Bone marrow (tissue), 2 donors: Measurements from ENCODE around the gene APLN.

Experiments
- DNase-seq, 2 donors: peaks; one replicate each; lab custom pipeline; 2025; lab: John Stamatoyannopoulos, UW

The APLN gene

DNA sequence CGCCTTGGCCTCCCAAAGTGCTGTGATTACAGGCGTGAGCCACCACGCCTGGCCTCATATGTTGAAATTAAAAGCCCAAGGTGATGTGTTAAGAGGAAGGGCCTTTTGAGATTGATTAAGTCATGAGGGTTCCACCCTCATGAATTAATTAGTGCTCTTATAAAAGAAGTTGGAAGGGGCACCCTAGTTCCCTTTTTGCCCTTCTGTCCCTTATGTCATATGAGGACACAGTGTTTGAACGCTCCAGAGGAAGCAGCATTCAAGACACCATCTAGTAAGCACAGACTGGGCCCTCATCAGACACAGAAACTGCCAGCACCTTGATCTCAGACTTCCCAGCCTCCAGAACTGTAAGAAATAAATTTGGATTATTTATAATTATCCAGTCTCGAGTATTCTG, 5.1 kb upstream of the APLN start:
- DNase-seq: no peak

DNA sequence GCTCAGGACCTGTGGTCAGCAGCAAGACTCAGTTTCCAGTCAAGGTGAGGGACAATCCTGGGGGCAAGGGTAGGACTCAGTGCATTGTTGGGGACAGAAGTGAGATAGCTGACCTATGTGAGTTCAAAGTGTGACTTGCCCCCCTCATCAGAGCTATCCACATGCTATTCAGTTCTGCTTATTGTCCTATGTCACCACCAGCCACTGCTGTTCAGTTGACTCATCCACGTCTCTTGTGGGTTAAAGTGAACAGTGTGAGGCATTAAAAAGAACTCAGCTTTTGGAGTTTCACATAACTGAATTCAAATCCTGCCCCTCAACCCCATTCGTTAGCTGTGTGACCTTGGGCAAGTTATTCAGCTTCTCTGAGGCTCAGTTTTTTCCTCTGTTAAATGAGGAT, 4.4 kb upstream of the APLN start:
- no peak for DNase-seq

DNA sequence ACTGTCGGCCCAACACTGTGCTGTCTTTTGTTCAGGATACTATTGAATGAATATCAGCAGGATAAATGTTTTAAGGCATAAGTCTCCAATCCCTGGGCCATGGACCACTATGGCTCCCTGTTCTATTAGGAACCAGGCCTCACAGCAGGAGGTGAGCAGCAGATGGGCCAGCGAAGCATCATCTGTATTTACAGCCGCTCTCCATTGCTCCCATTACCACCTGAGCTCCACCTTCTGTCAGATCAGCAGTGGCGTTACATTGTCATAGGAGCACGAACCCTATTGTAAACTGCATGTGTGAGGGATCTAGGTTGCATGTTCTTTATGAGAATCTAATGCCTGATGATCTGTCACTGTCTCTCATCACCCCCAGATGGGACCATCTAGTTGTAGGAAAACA, 3.7 kb upstream of the APLN start:
- no peak for DNase-seq

DNA sequence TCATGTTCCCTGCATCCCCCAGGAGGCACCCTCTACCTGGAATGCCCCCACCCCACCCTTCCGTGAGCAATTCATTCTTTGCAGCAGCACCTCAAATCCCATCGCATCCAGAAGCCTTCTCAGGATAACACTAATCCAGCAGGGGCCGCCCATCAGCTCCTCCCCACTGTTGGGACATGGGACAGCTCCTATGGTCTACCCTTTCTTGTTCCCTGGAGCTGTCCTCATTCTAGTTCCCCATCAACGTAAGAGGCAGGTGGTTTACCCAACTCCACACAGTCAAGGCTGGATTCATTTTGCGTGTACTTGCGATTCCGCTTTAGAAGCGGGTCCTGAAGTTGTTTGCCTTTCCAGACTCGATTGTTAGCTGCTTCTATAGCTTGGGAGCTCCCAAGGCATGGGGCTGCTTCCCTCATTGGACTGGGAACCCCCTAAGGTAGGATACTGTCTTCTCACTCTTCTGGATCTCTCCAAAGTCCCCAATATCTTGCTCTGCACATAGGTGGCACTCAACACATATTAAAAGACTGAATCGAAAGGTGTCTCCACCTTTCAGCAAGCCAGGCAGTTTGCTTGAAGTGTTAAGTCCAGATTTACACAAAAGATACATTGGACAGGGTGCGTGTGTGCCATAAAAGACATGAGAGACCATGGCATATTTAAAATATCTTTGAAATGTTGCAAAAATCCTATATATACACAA, 942 bp upstream of the APLN start:
- DNase-seq: no peak

DNA sequence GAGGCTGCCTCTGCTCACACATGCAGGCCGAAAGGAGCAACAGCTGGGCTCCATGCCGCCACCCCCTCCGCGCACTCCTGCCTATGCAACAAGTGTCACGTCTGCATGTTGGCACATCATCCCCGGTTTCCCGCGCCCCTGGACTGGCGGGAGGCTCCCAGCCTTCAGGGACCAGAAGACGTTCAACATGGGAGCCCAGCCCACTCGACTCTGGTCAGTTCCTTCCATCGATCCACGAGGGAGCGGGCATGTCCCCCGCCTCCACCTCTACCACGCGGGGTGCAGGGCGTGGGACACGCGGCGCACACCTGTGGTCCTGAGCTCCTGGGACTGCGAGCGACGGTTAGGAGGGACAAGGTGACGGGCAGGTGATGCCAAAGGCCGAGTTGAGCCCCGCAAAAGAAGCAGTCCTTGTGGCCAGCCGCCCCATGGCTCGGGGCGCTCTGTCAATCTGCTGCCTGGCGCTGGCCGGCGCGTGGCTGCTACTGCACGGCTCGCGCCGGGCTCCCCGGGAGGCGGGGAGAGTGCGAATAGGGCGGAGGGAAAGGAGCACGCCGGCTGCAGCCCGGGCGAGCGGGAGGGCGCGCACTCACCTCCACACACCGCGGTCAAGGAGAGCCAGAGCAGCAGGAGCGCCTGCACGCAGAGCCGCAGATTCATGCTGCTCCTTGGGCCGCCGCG, 645 bp downstream of the APLN start:
- no peak for DNase-seq

DNA sequence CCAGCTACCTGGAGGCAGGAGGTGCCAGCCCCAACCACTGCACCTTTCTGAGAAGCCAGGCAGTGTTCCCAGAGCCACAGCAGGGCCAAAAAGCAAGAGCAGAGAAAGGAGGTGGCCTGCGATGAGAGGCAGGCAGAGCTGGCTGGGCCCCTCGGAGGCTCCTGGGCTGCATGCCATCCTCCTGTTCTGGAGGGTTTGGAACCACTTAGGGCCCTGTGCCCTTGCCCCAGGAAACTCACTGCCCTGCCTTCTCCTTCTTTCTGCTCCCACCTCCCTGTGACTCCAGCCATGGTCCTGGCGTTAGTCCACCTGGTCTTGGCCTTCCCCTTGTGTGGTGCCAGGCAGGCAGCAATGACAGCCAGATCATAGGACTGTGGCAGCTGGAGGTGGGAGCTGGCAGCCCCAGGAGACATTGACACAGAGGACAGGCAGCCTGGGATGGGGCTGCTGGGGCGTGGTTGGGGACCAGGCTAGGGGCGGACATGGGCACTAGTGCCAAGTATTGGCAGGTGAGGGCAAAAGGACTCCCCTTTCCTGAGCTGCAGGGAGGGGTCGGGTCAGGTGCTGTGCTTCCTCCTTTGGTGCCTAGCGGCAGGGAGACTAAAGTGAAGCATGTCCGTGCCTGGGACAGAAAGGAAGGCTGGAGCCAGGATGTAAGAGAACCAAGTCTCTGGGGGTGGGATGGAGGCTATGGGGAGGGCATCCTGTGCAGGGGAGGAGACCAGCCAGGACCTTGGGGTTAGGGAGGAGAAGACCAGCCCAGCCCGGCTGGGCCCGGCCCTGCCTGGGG, 1.4 kb downstream of the APLN start:
- DNase-seq: no peak

DNA sequence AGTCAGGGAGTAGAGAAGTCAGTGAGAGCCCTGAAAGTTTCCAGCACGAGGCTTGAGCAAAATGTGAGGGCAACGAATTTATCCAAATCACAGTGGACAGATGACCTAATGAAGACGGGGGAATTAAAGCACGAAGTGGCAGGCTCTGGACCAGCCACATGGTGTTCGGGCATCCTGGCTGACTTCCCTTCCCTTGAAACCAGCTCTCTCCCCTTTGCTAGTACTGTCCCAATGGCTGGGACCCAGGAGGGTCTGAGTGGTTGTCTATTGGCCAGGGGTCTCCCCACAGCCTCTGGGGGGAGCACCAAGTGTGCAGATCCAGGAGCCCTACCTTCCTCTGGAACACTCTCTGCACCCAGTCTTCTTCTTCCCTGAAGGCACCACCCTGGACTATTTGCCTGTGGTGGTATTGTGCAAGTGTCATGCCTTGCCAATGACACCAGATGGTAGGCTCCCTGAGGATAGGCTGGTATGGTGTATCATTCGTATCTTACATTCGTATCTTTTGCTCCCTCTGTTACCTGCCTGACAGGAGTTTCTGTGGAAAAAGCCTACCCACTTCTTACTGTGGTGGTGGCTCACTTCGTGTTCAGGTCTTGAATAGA, 2.1 kb downstream of the APLN start:
- no peak for DNase-seq

DNA sequence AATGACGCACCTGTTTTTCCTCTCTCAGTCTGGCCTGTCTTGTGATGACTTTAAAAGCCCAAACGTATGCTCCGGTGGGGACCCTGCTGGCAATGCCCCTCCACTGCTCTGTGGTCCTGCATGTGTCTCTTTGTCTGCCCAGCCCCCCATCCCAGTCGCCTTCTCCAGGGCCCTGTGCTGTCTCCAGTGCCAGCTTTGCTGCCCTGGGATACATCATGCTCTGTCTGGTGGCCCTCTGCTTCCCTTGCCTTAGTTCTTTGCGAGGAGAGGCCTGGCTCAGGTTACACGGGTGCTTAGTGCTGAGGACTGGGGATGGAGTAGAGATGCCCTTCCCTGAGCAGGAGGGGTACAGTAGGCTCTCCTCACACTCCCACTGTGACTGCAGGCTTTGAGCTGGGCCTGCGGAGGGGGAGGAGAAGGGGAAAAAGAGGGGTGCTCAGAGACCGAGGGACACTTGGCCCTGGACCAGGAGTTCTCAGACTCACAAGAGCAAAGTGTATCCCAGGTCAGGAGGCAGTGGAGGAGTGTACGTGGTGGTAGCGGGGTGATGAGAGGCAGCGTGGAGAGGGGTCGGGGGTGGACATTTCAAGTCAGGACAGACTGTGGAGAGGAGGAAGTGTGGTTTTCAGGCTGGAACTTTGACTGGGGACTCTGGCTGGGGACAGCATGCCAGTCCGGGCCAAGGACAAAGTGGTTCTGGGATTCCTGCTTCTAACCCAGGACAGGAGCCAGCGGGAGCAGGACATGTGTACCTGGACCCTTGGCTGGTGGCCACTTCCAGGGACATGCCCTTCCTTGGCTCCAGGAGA, 2.8 kb downstream of the APLN start:
- no peak for DNase-seq

DNA sequence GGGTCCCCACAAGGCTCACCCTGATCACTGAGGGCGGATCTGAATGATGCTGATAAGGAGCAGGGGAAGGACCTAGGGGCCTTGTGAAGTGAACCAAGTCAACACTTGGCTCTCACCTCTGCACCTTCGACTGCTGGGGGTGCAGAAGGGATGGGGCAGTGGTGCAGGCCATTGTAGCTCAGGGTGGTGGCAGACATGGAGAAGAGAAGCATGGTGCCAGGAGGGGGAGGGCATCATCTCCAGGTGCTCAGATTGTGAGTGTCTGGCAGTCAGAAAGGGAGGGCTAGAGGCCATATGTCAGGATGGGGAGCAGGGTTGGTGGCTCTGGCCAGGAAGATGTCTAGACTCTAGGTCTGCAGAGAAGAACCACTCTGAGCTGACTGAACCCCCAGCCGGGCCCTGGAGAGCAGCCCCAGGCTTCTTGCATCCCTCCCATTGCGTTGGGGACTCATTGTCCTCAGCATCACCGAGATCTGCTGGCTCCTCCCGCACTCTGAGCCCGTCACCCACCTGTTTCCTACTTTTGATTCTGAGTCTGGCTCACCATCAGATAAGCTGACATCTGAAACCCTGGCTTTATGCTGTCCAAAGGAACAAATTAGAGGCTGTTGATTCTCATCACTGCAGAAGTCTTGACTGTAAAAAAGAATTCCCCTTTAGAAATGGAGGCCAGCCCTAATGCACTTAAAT, 3.8 kb downstream of the APLN start:
- no peak for DNase-seq

DNA sequence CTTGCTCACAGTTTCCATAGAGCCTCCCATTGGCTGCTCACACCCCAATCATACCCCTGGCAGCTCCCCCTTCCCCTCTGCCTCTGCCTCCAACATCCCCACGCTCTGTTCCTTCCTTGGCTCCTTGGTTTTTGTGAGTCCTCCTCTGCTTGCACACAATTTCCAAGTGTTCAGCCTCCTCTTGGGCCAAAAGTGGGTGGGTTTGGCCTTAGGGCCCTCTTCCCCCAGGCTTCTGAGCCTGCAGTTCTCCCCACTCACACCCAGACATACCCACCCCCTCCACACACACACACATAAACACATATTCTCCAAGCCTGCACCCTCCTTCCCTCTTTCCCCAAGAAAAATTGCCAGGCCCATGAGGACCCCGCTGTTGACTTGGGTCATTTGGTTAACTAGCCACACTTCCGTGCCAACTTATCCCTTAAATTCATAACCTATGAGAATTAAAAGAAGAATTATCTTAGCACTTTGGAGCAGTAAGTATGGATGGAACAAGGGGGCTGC, 4.5 kb downstream of the APLN start:
- no peak for DNase-seq

DNA sequence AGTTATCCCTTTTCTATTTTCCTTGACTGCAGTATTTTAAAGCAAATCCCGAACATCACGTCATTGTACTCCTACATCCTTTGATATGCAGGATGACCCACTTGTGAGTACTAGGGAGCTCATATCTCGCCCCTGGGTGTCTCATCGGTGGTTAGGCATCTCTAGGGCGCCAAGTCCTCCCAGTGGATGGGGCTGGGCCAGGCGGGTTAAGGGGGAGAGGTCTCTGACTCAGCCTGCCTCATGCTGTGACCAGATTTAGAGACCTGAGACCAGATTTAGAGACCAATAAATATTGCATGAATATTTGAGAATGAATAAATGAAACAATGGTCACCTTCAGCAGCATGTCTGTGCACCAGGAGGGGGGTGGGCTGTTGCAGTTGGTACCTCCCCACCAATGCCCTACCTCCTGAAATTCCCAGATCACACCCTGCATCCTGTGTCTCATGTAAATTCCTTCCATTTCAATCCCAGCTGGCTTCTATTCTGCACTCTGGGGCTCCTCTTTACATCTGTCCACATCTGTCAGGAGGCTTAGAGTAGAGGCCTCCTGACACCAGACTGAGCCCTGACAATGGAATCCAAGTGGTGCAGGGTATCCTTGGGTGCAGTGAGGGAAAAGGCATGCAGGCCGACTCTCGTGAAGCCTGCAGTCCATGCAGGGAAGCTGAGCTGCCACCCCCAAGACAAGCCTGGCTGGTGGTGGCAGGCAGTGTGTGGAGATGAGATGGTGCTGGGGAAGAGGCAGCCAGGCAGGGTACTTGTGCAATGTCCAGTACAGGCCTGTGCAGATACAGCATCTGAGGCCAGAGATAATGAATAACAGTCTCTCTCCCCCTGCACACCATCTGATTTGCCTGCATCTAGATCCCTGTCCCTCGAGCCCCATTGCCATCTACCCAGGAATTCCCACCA, 5.2 kb downstream of the APLN start:
- DNase-seq: no peak

DNA sequence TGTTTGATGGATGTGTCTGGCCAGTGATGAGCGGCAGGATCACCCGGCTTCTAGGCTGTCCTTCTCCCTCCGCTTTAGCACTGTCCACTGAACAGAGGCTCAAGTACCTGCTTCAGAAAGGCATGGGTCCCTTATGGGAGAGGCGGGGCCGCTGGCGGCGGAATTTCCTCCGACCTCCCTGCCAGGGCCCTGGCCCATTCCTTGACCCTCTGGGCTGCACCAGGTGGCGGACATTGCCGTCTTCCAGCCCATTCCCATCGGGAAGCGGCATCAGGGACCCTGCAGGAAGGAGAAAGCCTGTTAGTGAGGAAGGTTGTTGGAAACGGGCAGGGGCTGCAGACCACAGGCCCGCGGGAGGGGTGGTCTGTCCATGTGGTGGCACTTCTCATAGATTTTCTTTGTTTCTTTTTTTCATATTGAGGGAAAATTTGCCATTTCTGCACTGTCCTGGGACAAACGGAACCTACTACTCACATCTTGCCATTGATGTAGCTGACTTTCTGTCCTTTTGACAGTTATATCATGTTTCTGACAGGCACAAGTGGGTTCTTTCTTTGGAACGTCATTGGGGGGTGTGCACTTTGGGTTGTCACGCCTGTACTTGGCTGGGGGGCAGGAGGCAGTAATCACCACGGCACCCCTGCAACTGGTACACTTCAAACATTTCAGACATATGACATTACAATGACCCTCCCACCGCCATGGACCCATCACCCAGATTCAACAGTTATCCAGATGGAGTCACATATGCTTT, 6.1 kb downstream of the APLN start:
- DNase-seq: no peak

DNA sequence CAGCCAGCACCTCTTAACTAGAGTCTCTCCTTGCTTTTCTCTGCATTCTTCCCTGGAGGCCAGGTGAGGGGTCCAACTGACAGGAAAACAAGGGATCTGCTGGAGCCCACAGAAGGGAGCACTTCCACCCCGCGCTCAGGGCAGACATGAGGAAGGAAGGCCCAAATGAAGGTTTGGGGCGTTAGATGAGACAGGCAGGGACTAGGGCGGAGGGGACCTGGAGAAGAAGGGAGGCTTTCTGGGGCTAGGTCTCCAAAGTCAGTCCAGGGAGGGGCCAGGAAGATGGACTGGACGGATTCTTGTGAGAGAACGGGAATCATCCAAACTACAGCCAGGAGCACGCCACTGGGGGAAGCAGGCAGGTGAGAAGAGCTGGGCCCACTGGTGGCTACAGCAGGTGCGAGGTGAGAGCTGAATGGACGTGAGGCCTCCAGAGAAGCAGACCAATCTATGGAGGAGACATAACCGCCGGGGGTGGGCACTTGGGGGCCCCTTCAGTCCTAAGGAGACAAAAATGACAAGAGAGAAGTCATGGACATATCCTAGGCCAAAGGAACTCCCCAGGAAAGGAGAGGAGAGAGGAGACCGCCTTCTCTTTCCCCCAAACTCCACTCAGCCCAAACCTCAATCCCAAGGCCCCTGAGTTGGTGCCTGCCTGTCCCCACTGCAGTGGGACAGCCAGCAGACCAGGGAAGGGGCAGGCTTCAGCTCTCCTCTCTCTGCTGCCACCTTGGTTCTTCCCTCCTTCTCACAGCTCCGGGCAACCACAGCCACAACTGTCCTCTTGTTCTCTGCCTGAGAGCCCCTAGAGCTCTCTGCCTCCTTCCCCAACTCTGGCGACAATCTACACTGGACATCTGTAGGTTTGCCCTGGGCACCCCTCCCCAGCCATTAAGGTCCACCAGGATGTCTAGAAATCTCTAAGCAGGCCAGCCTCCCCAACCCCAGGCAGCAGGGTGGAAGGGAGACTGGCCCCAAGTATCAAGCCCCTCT, 7.0 kb downstream of the APLN start:
- DNase-seq: no peak

DNA sequence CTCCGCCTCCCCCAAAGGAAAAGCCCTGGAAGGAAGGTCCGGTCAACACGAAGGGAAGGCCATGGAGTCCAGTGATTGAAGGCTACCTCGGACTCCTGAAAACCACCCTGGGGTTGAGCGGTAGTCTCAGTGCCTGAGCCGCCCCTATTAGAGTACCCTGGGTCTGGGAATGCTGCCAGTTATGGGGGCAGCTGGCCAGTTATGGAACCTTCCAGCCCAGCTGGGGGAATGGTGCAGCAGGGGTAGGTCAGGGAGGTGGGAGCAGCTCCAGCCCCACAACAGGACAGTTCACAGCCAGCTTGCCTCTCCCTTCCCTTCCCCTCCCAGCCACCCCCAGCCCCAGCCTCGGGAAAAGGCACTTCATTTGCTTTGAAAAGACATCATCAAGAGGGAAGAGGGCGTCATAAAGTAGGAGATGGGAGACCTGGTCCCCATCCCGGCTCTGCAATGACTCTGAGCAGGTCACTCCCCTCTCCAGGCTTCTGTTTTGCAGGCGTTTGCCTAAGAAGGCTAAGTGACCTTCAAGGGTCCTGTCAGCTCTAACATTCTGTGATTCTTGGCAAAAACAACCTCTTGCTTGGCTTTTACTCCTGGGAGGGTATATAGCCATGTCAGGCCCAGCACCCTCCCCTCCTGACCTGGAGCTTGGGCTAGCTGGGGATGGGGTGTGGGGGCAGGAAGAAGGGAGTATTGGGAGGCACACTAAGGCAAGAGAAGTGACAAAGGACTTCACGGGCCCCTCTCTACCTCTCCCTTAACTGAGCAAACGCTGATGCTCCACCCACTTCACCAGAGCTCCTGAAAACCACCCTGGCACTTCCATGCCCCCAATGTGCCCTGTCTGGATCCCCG, 8.0 kb downstream of the APLN start:
- DNase-seq: no peak

DNA sequence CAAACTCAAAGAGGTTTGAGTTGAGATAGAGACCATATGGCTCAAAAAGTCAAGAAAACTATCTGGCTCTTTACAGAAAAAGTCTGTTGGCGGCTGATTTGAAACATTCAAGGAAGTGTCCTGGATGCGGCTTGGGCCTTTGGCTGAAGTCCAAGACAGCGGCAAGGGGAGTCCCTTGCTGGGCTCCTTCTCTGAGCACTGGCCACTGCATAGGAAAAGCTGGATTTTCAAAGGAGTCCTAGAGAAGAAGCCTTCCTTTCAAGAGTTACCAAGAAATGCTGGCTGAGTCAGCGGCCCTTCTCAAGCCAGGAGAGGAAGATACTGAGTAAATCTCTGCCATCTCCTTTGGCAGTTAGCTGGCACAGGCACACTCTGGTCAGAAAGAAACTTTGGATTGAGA, 12.1 kb downstream of the APLN start:
- no peak for DNase-seq

DNA sequence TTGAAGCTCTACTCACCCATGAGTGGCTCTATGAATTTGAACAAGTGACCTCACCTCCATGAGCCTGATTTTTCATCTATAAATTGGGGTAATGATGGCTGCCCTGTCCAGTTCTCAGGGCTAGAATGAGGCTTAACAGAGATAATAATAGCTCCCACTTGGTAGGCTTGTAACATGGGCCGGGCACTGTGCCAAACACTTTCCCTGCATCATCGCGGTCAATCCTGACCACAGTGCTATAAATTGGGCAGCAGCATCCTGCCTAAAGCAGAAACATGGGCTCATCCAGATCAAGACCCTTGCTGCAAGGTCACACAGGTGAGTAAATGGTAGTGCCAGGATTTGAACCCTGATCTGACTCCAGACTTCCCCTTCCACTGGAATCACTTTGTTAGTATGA, 12.8 kb downstream of the APLN start:
- no peak for DNase-seq

DNA sequence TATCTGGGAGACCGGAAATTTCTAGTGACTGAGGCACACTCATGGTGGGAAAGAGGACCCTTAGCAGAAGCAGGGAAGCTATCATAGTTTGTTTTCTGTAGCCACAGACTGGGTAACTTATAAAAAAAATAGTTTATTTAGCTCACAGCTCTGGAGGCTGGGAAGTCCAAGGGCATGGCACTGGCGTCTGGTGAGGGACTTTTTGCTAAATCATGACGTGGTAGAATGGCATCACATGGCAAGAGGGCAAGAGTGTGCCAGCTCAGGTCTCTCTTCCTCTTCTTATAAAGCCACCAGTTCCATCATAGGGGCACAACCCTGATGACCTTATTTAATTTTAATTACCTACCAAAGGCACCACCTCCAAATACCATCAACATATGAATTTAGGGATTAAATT, 13.3 kb downstream of the APLN start:
- no peak for DNase-seq
